ENCODE data around the gene FOSL1.
"Not testable (repeated sequence)": the region's sequence is repeated elsewhere in the genome, so short reads cannot be mapped to it uniquely, and the experiment has no call there.

DNA sequence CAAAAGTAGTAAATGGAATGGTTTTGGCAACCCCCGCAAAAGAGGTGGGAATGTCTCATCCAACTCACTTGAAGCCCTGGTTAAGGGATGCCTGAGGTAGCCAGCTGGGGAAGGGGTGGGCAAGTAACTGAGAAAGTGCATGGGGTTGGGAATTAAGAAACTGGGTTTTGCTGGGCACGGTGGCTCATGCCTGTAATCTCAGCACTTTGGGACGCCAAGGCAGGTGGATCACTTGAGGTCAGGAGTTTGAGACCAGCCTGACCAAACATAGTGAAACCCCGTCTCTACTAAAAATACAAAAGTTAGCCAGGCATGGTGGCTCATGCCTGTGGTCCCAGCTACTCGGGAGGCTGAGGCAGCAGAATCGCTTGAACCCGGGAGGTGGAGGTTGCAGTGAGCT is 51.5 kb downstream of the FOSL1 start:
- not testable (repeated sequence) for TF ChIP-seq POLR2AphosphoS5, POLR2A, TAF1 (IDR thresholded peaks at IDR 0.05; ENCODE audit: low read depth, low read length)
